Neural progenitor cell (in vitro differentiated cells): ENCODE results near the gene MICB. TPM values are rescaled to one million over a fixed set of nuclear protein-coding genes. Genes with fewer than 3 reads are reported as not detected.
A peak's percentile ranks its signal among the peaks of the same experiment; 100 is the strongest.

Experiments
- DNase-seq: peaks from one replicate; pipeline ENCODE4 v3.0.0-alpha.2; 2016; ENCODE audit warnings: low spot score
- H2AFZ ChIP-seq: fragments of 200-600 bp; sonication (generic); replicated peaks from 2 replicates; pipeline ENCODE4 v1.6.1; 2016; ENCODE audit warnings: antibody characterized with exemption
- H3F3A ChIP-seq: fragments of 200-600 bp; sonication (generic); 2 replicates; pipeline ENCODE4 v1.6.1; 2016; ENCODE audit warnings: antibody characterized with exemption, low read depth
- H3K27ac ChIP-seq: fragments of 200-600 bp; sonication (generic); 2 replicates; pipeline ENCODE4 v1.5.1; 2016; ENCODE audit warnings: mild to moderate bottlenecking
- H3K27me3 ChIP-seq: fragments of 200-600 bp; sonication (generic); 2 replicates; pipeline ENCODE4 v1.6.1; 2016; ENCODE audit warnings: mild to moderate bottlenecking, moderate library complexity
- H3K36me3 ChIP-seq: fragments of 200-600 bp; sonication (generic); 2 replicates; pipeline ENCODE4 v1.5.1; 2016
- H3K4me1 ChIP-seq: fragments of 200-600 bp; sonication (generic); 2 replicates; pipeline ENCODE4 v1.6.1; 2016; ENCODE audit warnings: mixed run types
- H3K4me2 ChIP-seq: fragments of 200-600 bp; sonication (generic); 2 replicates; pipeline ENCODE4 v1.6.1; 2016
- H3K4me3 ChIP-seq: fragments of 200-600 bp; sonication (generic); 2 replicates; pipeline ENCODE4 v1.5.1; 2016
- H3K79me2 ChIP-seq: fragments of 200-600 bp; sonication (generic); 2 replicates; pipeline ENCODE4 v1.6.1; 2016; ENCODE audit warnings: low read depth
- H3K9ac ChIP-seq: fragments of 200-600 bp; sonication (generic); 2 replicates; pipeline ENCODE4 v1.6.1; 2016
- H3K9me3 ChIP-seq: fragments of 200-600 bp; sonication (generic); 2 replicates; pipeline ENCODE4 v1.5.1; 2016; ENCODE audit warnings: low read depth
- H4K20me1 ChIP-seq: fragments of 200-600 bp; sonication (generic); 2 replicates; pipeline ENCODE4 v1.6.1; 2016; ENCODE audit warnings: low read depth
- H3K27ac Mint-ChIP-seq: 3 replicates; pipeline ENCODE4 v1.8.0; 2021; ENCODE audit warnings: mixed read lengths
- H3K27me3 Mint-ChIP-seq: 2 replicates; pipeline ENCODE4 v1.8.0; 2022; ENCODE audit warnings: low read depth, mild to moderate bottlenecking, inconsistent platforms, moderate library complexity, mixed read lengths; ENCODE audit not compliant: insufficient read depth
- H3K36me3 Mint-ChIP-seq: 3 replicates; pipeline ENCODE4 v1.8.0; 2021; ENCODE audit warnings: mixed read lengths
- H3K4me1 Mint-ChIP-seq: 3 replicates; pipeline ENCODE4 v1.8.0; 2021; ENCODE audit warnings: mixed read lengths
- H3K4me3 Mint-ChIP-seq: 3 replicates; pipeline ENCODE4 v1.8.0; 2021; ENCODE audit warnings: mild to moderate bottlenecking, moderate library complexity, mixed read lengths
- H3K9me3 Mint-ChIP-seq: 3 replicates; pipeline ENCODE4 v1.8.0; 2020; ENCODE audit warnings: mixed read lengths
- EZH2 ChIP-seq: fragments of 200-600 bp; sonication (generic); IDR thresholded peaks from 2 replicates; pipeline ENCODE4 v1.6.1; 2017; ENCODE audit warnings: antibody characterized with exemption, mild to moderate bottlenecking, moderate library complexity
- EZH2phosphoT487 ChIP-seq: fragments of 200-600 bp; sonication (generic); IDR thresholded peaks from 2 replicates; pipeline ENCODE4 v1.6.1; 2017; ENCODE audit warnings: antibody characterized with exemption
- total RNA-seq: library from RNA; depleted of rRNA; stranded (reverse); fragments of >200 nt; gene quantifications from 2 replicates; pipeline ENCODE4 v1.2.3, GENCODE V29; 2015; ENCODE audit warnings: low replicate concordance
- TF ChIP-seq, protein P1 (sequence below): fragments of 200-600 bp; sonication (generic); IDR thresholded peaks from 2 replicates; pipeline ENCODE4 v1.5.1; 2017; ENCODE audit warnings: antibody characterized with exemption, mild to moderate bottlenecking

The MICB gene
- total RNA-seq, 1 donor from 2014 or later, result 9.1 TPM

DNA sequence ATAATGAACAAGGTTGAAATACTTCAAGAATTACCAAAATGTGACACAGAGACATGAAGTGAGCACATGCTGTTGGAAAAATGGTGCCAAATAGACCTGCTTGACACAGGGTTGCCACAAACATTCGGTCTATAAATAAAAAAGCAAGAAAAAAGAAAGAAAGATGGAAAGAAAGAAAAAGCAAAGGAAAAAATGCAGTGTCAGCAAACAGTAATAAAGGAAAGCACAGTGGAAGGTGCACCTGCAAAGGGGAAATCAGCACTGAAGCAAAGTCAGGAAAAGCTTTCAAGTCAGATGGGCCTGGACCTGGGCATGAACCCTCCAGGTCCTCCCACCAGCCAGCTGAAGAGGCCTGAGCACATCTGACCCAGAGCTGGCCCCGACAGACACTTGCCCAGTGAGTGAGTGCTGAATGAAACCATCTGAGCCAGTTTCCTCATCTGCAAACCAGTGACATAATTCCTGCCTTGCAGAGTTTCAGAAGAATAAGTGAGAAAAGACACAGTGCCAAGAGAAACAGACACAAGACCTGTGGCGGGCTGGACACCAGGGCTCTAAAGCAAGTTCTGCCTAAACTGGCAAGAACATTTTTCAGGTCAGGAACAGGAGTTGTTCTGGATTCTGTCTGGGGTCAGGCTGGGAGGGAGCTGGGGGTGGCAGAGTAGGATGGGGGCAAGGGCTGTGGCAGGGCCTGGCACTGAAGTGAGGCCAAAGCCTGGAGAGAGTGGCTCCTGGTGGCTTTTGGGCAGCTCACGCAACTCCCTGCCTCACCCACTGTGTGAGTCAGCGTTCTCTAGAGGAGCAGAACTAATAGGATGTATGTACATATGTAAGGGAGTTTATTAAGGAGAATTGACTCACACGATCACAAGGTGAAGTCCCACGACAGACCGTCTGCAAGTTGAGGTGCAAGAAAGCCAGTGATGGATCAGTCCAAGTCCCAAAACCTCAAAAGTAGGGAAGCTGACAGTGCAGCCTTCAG, 23.9 kb upstream of the MICB start:
- Mint-ChIP-seq H3K4me1 (peaks cover under 1% of the 10 kb centered on the region), H3K9me3 (no peaks in the 10 kb centered on the region), H3K4me3 (no peak overlapping the region), H3K27ac (no peak overlapping the region), H3K36me3 (no peaks in the 10 kb centered on the region), H3K27me3 (peaks cover 19% of the 10 kb centered on the region)
- Histone ChIP-seq H3F3A (no peaks in the 10 kb centered on the region), H3K4me2 (no peak overlapping the region), H3K4me3 (no peak overlapping the region), H3K9ac (no peak overlapping the region), H3K36me3 (no peaks in the 10 kb centered on the region), H3K27me3 (no peaks in the 10 kb centered on the region), H3K4me1 (peaks cover 1% of the 10 kb centered on the region), H3K27ac (no peak overlapping the region), H2AFZ (no peak overlapping the region), H3K79me2 (no peaks in the 10 kb centered on the region), H4K20me1 (no peaks in the 10 kb centered on the region), H3K9me3 (no peaks in the 10 kb centered on the region)
- no peak for DNase-seq
- TF ChIP-seq, protein P1, sequence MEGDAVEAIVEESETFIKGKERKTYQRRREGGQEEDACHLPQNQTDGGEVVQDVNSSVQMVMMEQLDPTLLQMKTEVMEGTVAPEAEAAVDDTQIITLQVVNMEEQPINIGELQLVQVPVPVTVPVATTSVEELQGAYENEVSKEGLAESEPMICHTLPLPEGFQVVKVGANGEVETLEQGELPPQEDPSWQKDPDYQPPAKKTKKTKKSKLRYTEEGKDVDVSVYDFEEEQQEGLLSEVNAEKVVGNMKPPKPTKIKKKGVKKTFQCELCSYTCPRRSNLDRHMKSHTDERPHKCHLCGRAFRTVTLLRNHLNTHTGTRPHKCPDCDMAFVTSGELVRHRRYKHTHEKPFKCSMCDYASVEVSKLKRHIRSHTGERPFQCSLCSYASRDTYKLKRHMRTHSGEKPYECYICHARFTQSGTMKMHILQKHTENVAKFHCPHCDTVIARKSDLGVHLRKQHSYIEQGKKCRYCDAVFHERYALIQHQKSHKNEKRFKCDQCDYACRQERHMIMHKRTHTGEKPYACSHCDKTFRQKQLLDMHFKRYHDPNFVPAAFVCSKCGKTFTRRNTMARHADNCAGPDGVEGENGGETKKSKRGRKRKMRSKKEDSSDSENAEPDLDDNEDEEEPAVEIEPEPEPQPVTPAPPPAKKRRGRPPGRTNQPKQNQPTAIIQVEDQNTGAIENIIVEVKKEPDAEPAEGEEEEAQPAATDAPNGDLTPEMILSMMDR, result no peak
- TF ChIP-seq EZH2 (no peak), EZH2phosphoT487 (no peak)

DNA sequence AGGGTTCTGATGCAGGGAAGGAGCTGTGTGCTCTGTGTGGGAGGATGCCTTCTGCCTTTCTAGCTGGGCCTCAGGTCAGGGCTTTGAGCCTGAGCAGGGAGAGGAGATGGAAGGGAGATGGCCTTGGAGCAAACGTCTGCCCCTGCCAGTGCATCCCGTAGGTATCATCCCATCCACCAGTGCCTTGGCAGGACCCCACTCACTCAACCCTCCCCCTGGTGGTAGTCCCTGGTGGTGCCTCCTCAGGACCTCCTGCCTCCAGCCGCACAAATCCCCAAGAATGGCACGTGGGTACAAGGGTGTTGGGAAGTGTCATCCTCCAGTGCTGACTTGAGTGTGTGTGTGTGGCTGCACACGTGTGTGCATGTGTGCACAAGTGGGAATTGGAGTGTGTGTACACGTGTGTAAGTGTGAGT, 23.1 kb upstream of the MICB start:
- no peaks in the 10 kb centered on the region for H3K36me3 ChIP-seq
- H3K4me2 ChIP-seq, result no peak overlapping the region
- H3K9me3 ChIP-seq, result no peaks in the 10 kb centered on the region
- Mint-ChIP-seq H3K4me3 (no peak overlapping the region), H3K4me1 (peaks cover 3% of the 10 kb centered on the region), H3K27ac (no peak overlapping the region), H3K27me3 (peaks cover 20% of the 10 kb centered on the region), H3K9me3 (no peaks in the 10 kb centered on the region), H3K36me3 (no peaks in the 10 kb centered on the region)
- DNase-seq, result peak; percentile 28
- H3F3A ChIP-seq, result no peaks in the 10 kb centered on the region
- no peak overlapping the region for H3K9ac ChIP-seq
- H3K79me2 ChIP-seq, result no peaks in the 10 kb centered on the region
- TF ChIP-seq EZH2phosphoT487, result no peak
- TF ChIP-seq, protein P1, result peak; percentile 46
- no peak overlapping the region for H3K27ac ChIP-seq
- no peaks in the 10 kb centered on the region for H4K20me1 ChIP-seq
- no peaks in the 10 kb centered on the region for H3K27me3 ChIP-seq
- no peak overlapping the region for H3K4me3 ChIP-seq
- H3K4me1 ChIP-seq, result peaks cover 4% of the 10 kb centered on the region
- no peak overlapping the region for H2AFZ ChIP-seq

DNA sequence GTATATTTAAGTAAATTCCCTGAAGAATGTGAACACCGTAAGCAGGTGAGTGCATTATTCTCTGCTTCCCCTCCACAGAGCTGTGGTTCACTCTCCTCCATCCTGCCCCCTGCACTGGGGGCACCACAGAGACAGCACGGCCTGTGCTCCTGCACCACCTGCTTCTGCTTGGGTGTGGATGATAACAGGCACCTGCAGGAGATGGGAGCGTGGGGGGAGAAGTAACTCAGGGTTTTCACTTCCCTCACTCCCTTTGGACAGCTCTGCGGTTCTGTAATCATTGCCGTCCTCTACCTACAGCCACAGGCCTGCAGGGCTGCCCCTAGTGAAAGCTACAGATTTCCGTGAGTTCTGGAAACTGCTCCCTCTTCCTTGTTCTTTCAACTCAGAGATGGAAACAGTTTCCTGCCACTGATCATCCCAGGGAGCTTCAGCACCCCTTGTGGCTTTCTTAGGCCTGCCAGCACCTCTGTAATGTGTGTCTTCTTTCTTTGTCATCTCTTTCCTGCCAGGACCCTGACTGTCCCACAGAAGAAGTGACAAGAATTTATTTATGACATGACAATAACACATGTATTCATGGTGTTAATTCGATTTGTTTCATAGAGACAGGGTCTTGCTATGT, 21.3 kb upstream of the MICB start:
- H3K36me3 ChIP-seq, result no peaks in the 10 kb centered on the region
- H3K4me1 ChIP-seq, result peaks cover 4% of the 10 kb centered on the region
- peaks cover 15% of the 10 kb centered on the region for H3K27me3 Mint-ChIP-seq
- H3K4me3 ChIP-seq, result no peak overlapping the region
- H3K9me3 Mint-ChIP-seq, result no peaks in the 10 kb centered on the region
- DNase-seq, result no peak
- H3K9ac ChIP-seq, result no peak overlapping the region
- no peaks in the 10 kb centered on the region for H4K20me1 ChIP-seq
- no peak overlapping the region for H3K4me3 Mint-ChIP-seq
- no peaks in the 10 kb centered on the region for H3K79me2 ChIP-seq
- no peaks in the 10 kb centered on the region for H3F3A ChIP-seq
- H3K4me2 ChIP-seq, result no peak overlapping the region
- no peaks in the 10 kb centered on the region for H3K36me3 Mint-ChIP-seq
- H3K4me1 Mint-ChIP-seq, result peaks cover 3% of the 10 kb centered on the region
- H3K27ac ChIP-seq, result no peak overlapping the region
- H2AFZ ChIP-seq, result no peak overlapping the region
- no peak overlapping the region for H3K27ac Mint-ChIP-seq
- TF ChIP-seq, protein P1, result no peak
- no peak for TF ChIP-seq EZH2
- no peak for TF ChIP-seq EZH2phosphoT487
- H3K9me3 ChIP-seq, result no peaks in the 10 kb centered on the region
- H3K27me3 ChIP-seq, result no peaks in the 10 kb centered on the region
